Measurements from ENCODE around the gene CTSH.

DNA sequence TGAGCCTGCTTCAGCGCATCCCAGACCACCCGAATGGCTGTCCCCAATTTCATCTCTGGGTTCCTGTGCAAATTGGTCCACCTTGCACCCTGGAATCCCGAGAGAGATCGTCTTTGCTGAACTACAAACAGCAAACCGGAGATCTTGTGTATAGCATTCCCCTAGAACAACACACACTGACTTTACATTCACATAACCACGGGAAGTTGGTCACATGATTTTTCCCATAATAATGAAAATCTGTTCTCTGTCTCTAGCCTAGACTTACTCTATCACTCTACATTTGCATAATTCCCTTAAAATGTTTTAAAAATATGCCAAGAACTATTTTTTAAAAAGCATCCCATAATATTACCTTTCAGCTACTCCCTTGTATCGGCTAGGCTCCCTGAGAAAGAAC lies 34.6 kb downstream of the CTSH start:
- TF ChIP-seq POLR2AphosphoS5 (IDR thresholded peaks at IDR 0.05; ENCODE audit: borderline replicate concordance, low read depth, low read length) = no peak
- no peak for TF ChIP-seq EZH2 (IDR thresholded peaks at IDR 0.05)

Measured in SK-N-MC (cell line).